H9 (cell line): ENCODE measurements around the gene ACSBG1. TPM values are rescaled to one million over a fixed set of nuclear protein-coding genes. Genes with fewer than 3 reads are reported as not detected.

ENCODE experiments used
- DNase-seq: peaks from one replicate; pipeline ENCODE4 v3.0.0-alpha.2; 2017
- H2AFZ ChIP-seq: one replicate; pipeline ENCODE4 v1.6.1; 2013; ENCODE audit warnings: mild to moderate bottlenecking, low read length, control low read depth, moderate library complexity
- H2AK5ac ChIP-seq: 2 replicates; pipeline ENCODE4 v1.6.1; 2013; ENCODE audit warnings: low read length, control low read depth, mixed read lengths; ENCODE audit not compliant: insufficient read length
- H2BK120ac ChIP-seq: one replicate; pipeline ENCODE4 v1.6.1; 2013; ENCODE audit warnings: low read depth, mild to moderate bottlenecking, low read length, control low read depth, inconsistent platforms; ENCODE audit not compliant: poor library complexity, severe bottlenecking
- H2BK12ac ChIP-seq: 2 replicates; pipeline ENCODE4 v1.6.1; 2013; ENCODE audit warnings: low read length, control low read depth, mixed read lengths, low read depth; ENCODE audit not compliant: insufficient read length
- H2BK15ac ChIP-seq: 2 replicates; pipeline ENCODE4 v1.6.1; 2013; ENCODE audit warnings: low read depth, low read length, control low read depth
- H2BK20ac ChIP-seq: one replicate; pipeline ENCODE4 v1.6.1; 2013; ENCODE audit warnings: low read depth, mild to moderate bottlenecking, low read length, control low read depth, inconsistent platforms; ENCODE audit not compliant: poor library complexity, severe bottlenecking
- H2BK5ac ChIP-seq: 2 replicates; pipeline ENCODE4 v1.6.1; 2013; ENCODE audit warnings: low read length, control low read depth, mixed read lengths; ENCODE audit not compliant: insufficient read length
- H3K14ac ChIP-seq: 2 replicates; pipeline ENCODE4 v1.6.1; 2013; ENCODE audit warnings: low read length, control low read depth; ENCODE audit not compliant: insufficient read depth
- H3K18ac ChIP-seq: 2 replicates; pipeline ENCODE4 v1.6.1; 2013; ENCODE audit warnings: low read depth, mild to moderate bottlenecking, mixed read lengths, low read length, control low read depth; ENCODE audit not compliant: insufficient read length
- H3K23ac ChIP-seq: 2 replicates; pipeline ENCODE4 v1.6.1; 2013; ENCODE audit warnings: low read length, control low read depth, mixed read lengths, low read depth; ENCODE audit not compliant: insufficient read length
- H3K23me2 ChIP-seq: 2 replicates; pipeline ENCODE4 v1.6.1; 2013; ENCODE audit warnings: low read depth, mild to moderate bottlenecking, mixed read lengths, low read length, control low read depth; ENCODE audit not compliant: insufficient read length, poor library complexity, severe bottlenecking
- H3K27ac ChIP-seq: 2 replicates; pipeline ENCODE4 v1.5.1; 2013; ENCODE audit warnings: low read length, control low read depth, mixed read lengths, low read depth; ENCODE audit not compliant: insufficient read length
- H3K27me3 ChIP-seq: 2 replicates; pipeline ENCODE4 v1.6.1; 2013; ENCODE audit warnings: low read length, control low read depth, inconsistent platforms; ENCODE audit not compliant: insufficient read depth
- H3K4ac ChIP-seq: 2 replicates; pipeline ENCODE4 v1.6.1; 2013; ENCODE audit warnings: low read depth, mild to moderate bottlenecking, control low read depth, inconsistent platforms, low read length, moderate library complexity
- H3K4me1 ChIP-seq: 2 replicates; pipeline ENCODE4 v1.6.1; 2013; ENCODE audit warnings: low read length, control low read depth, inconsistent platforms; ENCODE audit not compliant: insufficient read depth
- H3K4me2 ChIP-seq: 2 replicates; pipeline ENCODE4 v1.6.1; 2013; ENCODE audit warnings: low read length, control low read depth, mixed read lengths; ENCODE audit not compliant: insufficient read length, insufficient read depth
- H3K56ac ChIP-seq: 2 replicates; pipeline ENCODE4 v1.6.1; 2013; ENCODE audit warnings: low read depth, mild to moderate bottlenecking, mixed read lengths, low read length, control low read depth; ENCODE audit not compliant: insufficient read length
- H3K79me1 ChIP-seq: 2 replicates; pipeline ENCODE4 v1.6.1; 2013; ENCODE audit warnings: low read depth, mild to moderate bottlenecking, moderate library complexity, low read length, control low read depth, inconsistent platforms; ENCODE audit not compliant: insufficient read depth, poor library complexity, severe bottlenecking
- H3K79me2 ChIP-seq: 2 replicates; pipeline ENCODE4 v1.6.1; 2013; ENCODE audit warnings: low read length, control low read depth, inconsistent platforms; ENCODE audit not compliant: insufficient read depth
- H3K9ac ChIP-seq: 2 replicates; pipeline ENCODE4 v1.6.1; 2013; ENCODE audit warnings: low read length, control low read depth, mixed read lengths; ENCODE audit not compliant: insufficient read length; ENCODE audit errors: extremely low read depth
- H3K9me3 ChIP-seq: one replicate; pipeline ENCODE4 v1.6.1; 2013; ENCODE audit warnings: low read depth, low read length, inconsistent platforms; ENCODE audit not compliant: control insufficient read depth
- H3T11ph ChIP-seq: one replicate; pipeline ENCODE4 v1.6.1; 2013; ENCODE audit warnings: mild to moderate bottlenecking, low read length, control low read depth, inconsistent platforms
- H4K20me1 ChIP-seq: one replicate; pipeline ENCODE4 v1.6.1; 2013; ENCODE audit not compliant: control insufficient read depth, insufficient read length, insufficient read depth
- H4K5ac ChIP-seq: 2 replicates; pipeline ENCODE4 v1.6.1; 2013; ENCODE audit warnings: low read depth, mild to moderate bottlenecking, mixed read lengths, low read length, control low read depth; ENCODE audit not compliant: insufficient read length
- H4K8ac ChIP-seq: replicated peaks from 2 replicates; pipeline ENCODE4 v1.6.1; 2013; ENCODE audit warnings: low read length, control low read depth, mixed read lengths, low read depth; ENCODE audit not compliant: insufficient read length
- H4K91ac ChIP-seq: 2 replicates; pipeline ENCODE4 v1.6.1; 2013; ENCODE audit warnings: low read depth, mild to moderate bottlenecking, moderate library complexity, mixed read lengths, low read length, control low read depth; ENCODE audit not compliant: insufficient read length
- H3K27ac Mint-ChIP-seq, 3 experiments: 2 replicates in 2 of 3; 3 replicates in 1 of 3; pipeline ENCODE4 v1.8.0; 2020 to 2021; ENCODE audit warnings: mixed read lengths in 3 of 3, mild to moderate bottlenecking in 1 of 3, moderate library complexity in 1 of 3
- H3K27me3 Mint-ChIP-seq: 2 replicates; pipeline ENCODE4 v1.8.0; 2021; ENCODE audit warnings: low read depth, mild to moderate bottlenecking, moderate library complexity, mixed read lengths
- H3K36me3 Mint-ChIP-seq, 3 experiments: 2 replicates in 2 of 3; 3 replicates in 1 of 3; pipeline ENCODE4 v1.8.0; 2020 to 2021; ENCODE audit warnings: low read depth in 3 of 3, mixed read lengths in 3 of 3; ENCODE audit not compliant: insufficient read depth in 1 of 3
- H3K4me1 Mint-ChIP-seq, 2 experiments: 2 replicates each; pipeline ENCODE4 v1.8.0; 2020; ENCODE audit warnings: mixed read lengths in 2 of 2
- H3K4me3 Mint-ChIP-seq, 2 experiments: 2 replicates in 1 of 2; 3 replicates in 1 of 2; pipeline ENCODE4 v1.8.0; 2020 to 2021; ENCODE audit warnings: mild to moderate bottlenecking in 2 of 2, mixed read lengths in 2 of 2, moderate library complexity in 1 of 2
- H3K9me3 Mint-ChIP-seq, 2 experiments: 2 replicates in 1 of 2; 3 replicates in 1 of 2; pipeline ENCODE4 v1.8.0; 2020; ENCODE audit warnings: mild to moderate bottlenecking in 2 of 2, mixed read lengths in 2 of 2, moderate library complexity in 1 of 2
- WGBS: extraction: QIAGEN DNeasy Blood & Tissue Kit; methylation state at CpG from one replicate; pipeline ENCODE4 v1.1.7; 2013; ENCODE audit warnings: missing lambda C conversion rate, low lambda C conversion rate, mixed read lengths; ENCODE audit not compliant: insufficient read length; ENCODE audit errors: extremely low coverage; 5-methylcytosine and 5-hydroxymethylcytosine counted together
- total RNA-seq: library from RNA; stranded (reverse); gene quantifications from 2 replicates; pipeline ENCODE4 v1.2.1, GENCODE V29; 2021
- TF ChIP-seq, protein P1 (sequence below): fragments of 200-600 bp; sonication (generic); conservative IDR thresholded peaks from 3 replicates; pipeline ENCODE4 v1.8.0; 2021; ENCODE audit warnings: antibody characterized with exemption, mild to moderate bottlenecking

Gene ACSBG1
- total RNA-seq, 1 experiment from 2014 or later: 2.2 TPM

DNA sequence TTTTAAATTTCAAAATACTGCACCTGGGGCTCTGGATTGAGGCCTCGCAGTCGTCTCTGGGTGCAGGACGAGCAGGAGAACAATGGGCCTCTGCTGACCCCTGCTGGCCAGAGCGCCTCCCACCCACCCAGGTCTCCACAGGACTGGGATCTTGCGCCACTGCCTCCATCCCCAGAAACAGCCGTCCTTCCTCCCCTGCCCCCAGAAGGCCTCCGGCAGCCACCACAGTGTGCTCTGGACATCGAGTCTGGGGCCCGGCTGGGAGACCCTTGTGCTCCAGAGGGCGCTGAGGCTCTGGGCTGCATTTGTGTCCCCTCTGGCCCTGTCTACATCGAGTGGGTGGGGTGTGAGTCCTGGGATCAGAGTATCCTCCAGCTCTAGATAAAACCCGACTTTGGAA is 6.7 kb upstream of the ACSBG1 start:
- H4K20me1 ChIP-seq: no peaks in the 10 kb centered on the region
- H3K9me3 ChIP-seq: no peaks in the 10 kb centered on the region
- H4K5ac ChIP-seq: no peak overlapping the region
- H2BK20ac ChIP-seq: no peak overlapping the region
- Mint-ChIP-seq H3K4me3 (no peak overlapping the region), H3K4me1 (peaks cover 19 to 27% of the 10 kb centered on the region in 2 experiments), H3K27ac (no peak overlapping the region), H3K9me3 (peaks cover 0 to 3% of the 10 kb centered on the region in 2 experiments; a peak in 2 of 5 replicates), H3K27me3 (peaks cover 6% of the 10 kb centered on the region), H3K36me3 (no peaks in the 10 kb centered on the region; a peak in 2 of 7 replicates)
- H3K4ac ChIP-seq: no peak overlapping the region
- no peak overlapping the region for H2AK5ac ChIP-seq
- TF ChIP-seq, protein P1, sequence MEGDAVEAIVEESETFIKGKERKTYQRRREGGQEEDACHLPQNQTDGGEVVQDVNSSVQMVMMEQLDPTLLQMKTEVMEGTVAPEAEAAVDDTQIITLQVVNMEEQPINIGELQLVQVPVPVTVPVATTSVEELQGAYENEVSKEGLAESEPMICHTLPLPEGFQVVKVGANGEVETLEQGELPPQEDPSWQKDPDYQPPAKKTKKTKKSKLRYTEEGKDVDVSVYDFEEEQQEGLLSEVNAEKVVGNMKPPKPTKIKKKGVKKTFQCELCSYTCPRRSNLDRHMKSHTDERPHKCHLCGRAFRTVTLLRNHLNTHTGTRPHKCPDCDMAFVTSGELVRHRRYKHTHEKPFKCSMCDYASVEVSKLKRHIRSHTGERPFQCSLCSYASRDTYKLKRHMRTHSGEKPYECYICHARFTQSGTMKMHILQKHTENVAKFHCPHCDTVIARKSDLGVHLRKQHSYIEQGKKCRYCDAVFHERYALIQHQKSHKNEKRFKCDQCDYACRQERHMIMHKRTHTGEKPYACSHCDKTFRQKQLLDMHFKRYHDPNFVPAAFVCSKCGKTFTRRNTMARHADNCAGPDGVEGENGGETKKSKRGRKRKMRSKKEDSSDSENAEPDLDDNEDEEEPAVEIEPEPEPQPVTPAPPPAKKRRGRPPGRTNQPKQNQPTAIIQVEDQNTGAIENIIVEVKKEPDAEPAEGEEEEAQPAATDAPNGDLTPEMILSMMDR: peak; percentile 93
- H2BK5ac ChIP-seq: no peak overlapping the region
- H3K27me3 ChIP-seq: no peaks in the 10 kb centered on the region
- H3K14ac ChIP-seq: no peak overlapping the region
- H3K4me2 ChIP-seq: no peak overlapping the region
- no peaks in the 10 kb centered on the region for H3K79me2 ChIP-seq
- H3K23ac ChIP-seq: no peak overlapping the region
- H3K27ac ChIP-seq: no peak overlapping the region
- no peak overlapping the region for H2AFZ ChIP-seq
- H3K4me1 ChIP-seq: no peaks in the 10 kb centered on the region
- no peaks in the 10 kb centered on the region for H3K23me2 ChIP-seq
- no peaks in the 10 kb centered on the region for H3K79me1 ChIP-seq
- no peak overlapping the region for H3K9ac ChIP-seq
- H3K18ac ChIP-seq: no peak overlapping the region
- H4K91ac ChIP-seq: no peak overlapping the region
- H2BK12ac ChIP-seq: no peak overlapping the region
- no peak overlapping the region for H2BK120ac ChIP-seq
- DNase-seq: peak; percentile 93
- H4K8ac ChIP-seq: no peak overlapping the region
- H3T11ph ChIP-seq: no peak overlapping the region
- no peak overlapping the region for H3K56ac ChIP-seq
- no peak overlapping the region for H2BK15ac ChIP-seq
- WGBS: no CpG with 5 or more reads among the region's 12 CpGs
